Gastroesophageal sphincter (tissue), 4 donors: ENCODE data around the gene SHISA6. TPM values are rescaled to one million over a fixed set of nuclear protein-coding genes. Genes with fewer than 3 reads are reported as not detected.
A peak's percentile ranks its signal among the peaks of the same experiment; 100 is the strongest.

ENCODE experiments used
- ATAC-seq: fragments of 150-250 bp; one replicate; pipeline ENCODE4 v1.9.1; 2016; ENCODE audit warnings: mild to moderate bottlenecking, moderate library complexity
- H3K27ac ChIP-seq, 4 donors: fragments of 200-600 bp; sonication (generic) in 3 of 4; 1 replicate in 3 of 4; 2 replicates in 1 of 4; pipeline ENCODE4 v1.5.1; 2016 to 2019
- H3K27me3 ChIP-seq: fragments of 200-600 bp; sonication (generic); one replicate; pipeline ENCODE4 v1.5.1; 2019
- H3K36me3 ChIP-seq, 2 donors: fragments of 200-600 bp; sonication (generic); one replicate each; pipeline ENCODE4 v1.5.1; 2019; ENCODE audit warnings: control low read depth in 1 of 2
- H3K4me1 ChIP-seq, 3 donors: fragments of 200-600 bp; sonication (generic); 1 replicate in 2 of 3; 2 replicates in 1 of 3; pipeline ENCODE4 v1.5.1; 2016 to 2019; ENCODE audit warnings: control low read depth in 2 of 3
- H3K4me3 ChIP-seq, 2 donors: fragments of 200-600 bp; sonication (generic); one replicate each; pipeline ENCODE4 v1.5.1; 2019; ENCODE audit warnings: mild to moderate bottlenecking in 1 of 2, moderate library complexity in 1 of 2
- H3K9me3 ChIP-seq, 3 donors: fragments of 200-600 bp; sonication (generic); one replicate each; pipeline ENCODE4 v1.5.1; 2017 to 2019; ENCODE audit warnings: control low read depth in 2 of 3
- CTCF ChIP-seq, 4 experiments: fragments of 200-600 bp in 2 of 4; fragments of 450-650 bp in 2 of 4; sonication (generic) in 1 of 4; IDR thresholded peaks; one replicate each; pipeline ENCODE4 v1.5.1; 2017 to 2019; ENCODE audit warnings: antibody characterized with exemption in 4 of 4, mild to moderate bottlenecking in 2 of 4, moderate library complexity in 2 of 4
- EP300 ChIP-seq: sonication (generic); formaldehyde crosslinking; IDR thresholded peaks from one replicate; pipeline ENCODE4 v1.6.1; 2017; ENCODE audit warnings: antibody characterized with exemption, mild to moderate bottlenecking
- POLR2A ChIP-seq, 2 donors: fragments of 450-650 bp; IDR thresholded peaks; one replicate each; pipeline ENCODE4 v1.6.1; 2017; ENCODE audit warnings: antibody characterized with exemption in 2 of 2, mild to moderate bottlenecking in 2 of 2, moderate library complexity in 1 of 2
- POLR2AphosphoS5 ChIP-seq: sonication (generic); formaldehyde crosslinking; IDR thresholded peaks from one replicate; pipeline ENCODE4 v1.6.1; 2017; ENCODE audit warnings: antibody characterized with exemption
- WGBS, 2 donors: methylation state at CpG; one replicate each; pipeline ENCODE4 v1.1.5; 2018; ENCODE audit warnings: low coverage in 1 of 2; 5-methylcytosine and 5-hydroxymethylcytosine counted together
- total RNA-seq, 4 donors: library from RNA; depleted of rRNA; stranded (reverse); fragments of >200 nt; gene quantifications; one replicate each; pipeline ENCODE4 v1.1.0, GENCODE V29; 2016

Gene SHISA6
- total RNA-seq, 4 donors from 2014 or later: 0.31 to 1.5 (median 0.90) TPM

GRCh38 chr17:11252146-11252545 is 11.1 kb downstream of the SHISA6 start:
- Histone ChIP-seq H3K4me1 (no peaks in the 10 kb centered on the region), H3K27me3 (peaks cover 40% of the 10 kb centered on the region), H3K36me3 (no peaks in the 10 kb centered on the region), H3K27ac (peak overlapping the region in 1 of 4 donors; percentile 34), H3K9me3 (no peaks in the 10 kb centered on the region), H3K4me3 (no peak overlapping the region)
- TF ChIP-seq EP300: no peak
- no peak for TF ChIP-seq CTCF (IDR thresholded peaks at IDR 0.05)
- no peak for TF ChIP-seq POLR2A (IDR thresholded peaks at IDR 0.05)
- TF ChIP-seq POLR2AphosphoS5: no peak
- no peak for ATAC-seq
- WGBS, 2 donors: 32 to 41% methylated on average over 10 to 11 of the region's 11 CpGs

- no peaks in the 10 kb centered on the region for H3K36me3 ChIP-seq
Observed at GRCh38 chr17:11256877-11257276, 15.9 kb downstream of the SHISA6 start.

GRCh38 chr17:11264183-11264871 is 23.3 kb downstream of the SHISA6 start:
- TF ChIP-seq POLR2AphosphoS5: no peak
- no peak for TF ChIP-seq EP300
- TF ChIP-seq POLR2A (IDR thresholded peaks at IDR 0.05): no peak
- TF ChIP-seq CTCF (IDR thresholded peaks at IDR 0.05): no peak
- peaks cover 27% of the 10 kb centered on the region for H3K27me3 ChIP-seq
- no peak for ATAC-seq
- H3K4me3 ChIP-seq: no peak overlapping the region
- WGBS, 2 donors: 76 to 83% methylated on average over 2 of the region's 2 CpGs
- H3K9me3 ChIP-seq: peaks cover 0 to 30% (median 0%) of the 10 kb centered on the region in 3 donors
- no peaks in the 10 kb centered on the region for H3K4me1 ChIP-seq
- no peak overlapping the region for H3K27ac ChIP-seq
- no peaks in the 10 kb centered on the region for H3K36me3 ChIP-seq

More at GRCh38 chr17:11256877-11257276, 15.9 kb downstream of the SHISA6 start:
- ATAC-seq: no peak
- 53 to 57% methylated on average over 10 of the region's 11 CpGs for WGBS, 2 donors
- Histone ChIP-seq H3K9me3 (peaks cover 0 to 2% (median 0%) of the 10 kb centered on the region in 3 donors), H3K27ac (no peak overlapping the region), H3K4me1 (no peaks in the 10 kb centered on the region), H3K27me3 (peaks cover 14% of the 10 kb centered on the region), H3K4me3 (no peak overlapping the region)
- TF ChIP-seq CTCF (IDR thresholded peaks at IDR 0.05): no peak
- no peak for TF ChIP-seq EP300
- TF ChIP-seq POLR2A (IDR thresholded peaks at IDR 0.05): no peak
- TF ChIP-seq POLR2AphosphoS5: no peak

GRCh38 chr17:11267999-11268575 is 27.1 kb downstream of the SHISA6 start:
- H3K4me3 ChIP-seq: no peak overlapping the region
- H3K4me1 ChIP-seq: no peaks in the 10 kb centered on the region
- no peak for ATAC-seq
- no peak overlapping the region for H3K27ac ChIP-seq
- H3K36me3 ChIP-seq: no peaks in the 10 kb centered on the region
- peaks cover 0 to 24% (median 0%) of the 10 kb centered on the region in 3 donors for H3K9me3 ChIP-seq
- 62 to 80% methylated on average over 1 of the region's 1 CpG for WGBS, 2 donors
- peaks cover 19% of the 10 kb centered on the region for H3K27me3 ChIP-seq
- no peak for TF ChIP-seq POLR2A (IDR thresholded peaks at IDR 0.05)
- TF ChIP-seq POLR2AphosphoS5: no peak

- no peak overlapping the region for H3K27ac ChIP-seq
- no peaks in the 10 kb centered on the region for H3K4me1 ChIP-seq
- H3K9me3 ChIP-seq: peaks cover 0 to 14% (median 0%) of the 10 kb centered on the region in 3 donors
- no peak overlapping the region for H3K4me3 ChIP-seq
- WGBS, 2 donors: 77 to 80% methylated on average over 3 of the region's 7 CpGs
- TF ChIP-seq CTCF (IDR thresholded peaks at IDR 0.05): no peak
- TF ChIP-seq EP300: no peak
- TF ChIP-seq POLR2AphosphoS5: no peak
- TF ChIP-seq POLR2A (IDR thresholded peaks at IDR 0.05): no peak
- no peak for ATAC-seq
- no peaks in the 10 kb centered on the region for H3K36me3 ChIP-seq
- H3K27me3 ChIP-seq: peaks cover 12% of the 10 kb centered on the region
Observed at GRCh38 chr17:11269210-11269609, 28.2 kb downstream of the SHISA6 start.
